Central memory CD4-positive, alpha-beta T cell (primary cell): ENCODE data around the gene ANK2.

Source experiments
- DNase-seq: peaks from one replicate; pipeline ENCODE4 v3.0.0; 2022
- total RNA-seq, 3 experiments: gene quantifications; one replicate each; lab custom pipeline; 2026; lab: John Stamatoyannopoulos, UW

The ANK2 gene
- 0.05 to 0.77 (median 0.14) reads per million in 3 experiments for total RNA-seq

DNA sequence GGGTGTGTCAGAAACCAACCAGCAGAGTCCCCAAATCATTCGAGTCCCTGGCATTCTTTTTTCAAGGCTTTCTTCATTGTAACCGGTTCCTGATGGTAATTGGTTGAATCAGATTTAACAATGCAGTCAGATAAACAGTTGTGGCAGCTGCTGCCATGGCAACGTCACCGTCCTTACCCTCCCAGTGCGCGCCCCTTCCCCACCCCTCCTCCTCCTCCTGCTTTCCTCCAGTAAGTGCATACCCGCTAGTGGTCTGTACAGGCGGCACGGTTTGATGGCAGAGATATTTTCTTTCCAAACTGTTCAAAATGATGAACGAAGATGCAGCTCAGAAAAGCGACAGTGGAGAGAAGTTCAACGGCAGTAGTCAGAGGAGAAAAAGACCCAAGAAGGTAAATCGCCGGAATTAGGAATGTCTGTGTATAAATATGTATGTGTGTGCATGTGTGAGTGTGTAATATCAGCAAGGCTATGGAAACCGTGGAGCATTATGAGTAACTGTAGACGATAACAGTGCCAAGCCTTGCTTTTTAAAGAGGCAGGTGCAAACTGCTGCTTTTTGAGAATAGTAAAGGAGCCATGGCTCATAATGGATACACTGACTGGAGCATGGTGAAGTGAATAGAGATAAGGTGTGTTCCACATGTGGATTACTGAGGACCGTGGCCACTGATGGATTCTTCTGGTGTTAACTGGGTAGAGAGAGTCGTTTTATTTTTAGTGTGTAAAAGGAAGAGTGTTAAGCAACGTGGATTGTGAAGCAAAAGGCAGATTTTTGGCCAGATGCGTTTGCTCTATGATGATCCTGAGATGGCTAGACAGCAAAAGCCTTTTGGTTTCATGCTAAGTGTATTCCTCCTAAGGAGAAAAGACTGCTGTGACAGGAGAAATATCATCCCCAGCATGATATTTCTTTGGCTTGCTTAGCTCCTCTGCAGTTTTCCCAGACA is at the start of gene ANK2:
Gene ANK2, plus strand, starts transcription at position 233 of the 950 bp plus-strand sequence. Its CDS starts 76 bp downstream, at position 309.
- DNase-seq: no peak

- no peak for DNase-seq
These were observed 45.6 kb upstream of the ANK2 start for GRCh38 chr4:113003841-113004240.

- no peak for DNase-seq
These were observed 44.8 kb upstream of the ANK2 start for GRCh38 chr4:113004655-113005054.

DNA sequence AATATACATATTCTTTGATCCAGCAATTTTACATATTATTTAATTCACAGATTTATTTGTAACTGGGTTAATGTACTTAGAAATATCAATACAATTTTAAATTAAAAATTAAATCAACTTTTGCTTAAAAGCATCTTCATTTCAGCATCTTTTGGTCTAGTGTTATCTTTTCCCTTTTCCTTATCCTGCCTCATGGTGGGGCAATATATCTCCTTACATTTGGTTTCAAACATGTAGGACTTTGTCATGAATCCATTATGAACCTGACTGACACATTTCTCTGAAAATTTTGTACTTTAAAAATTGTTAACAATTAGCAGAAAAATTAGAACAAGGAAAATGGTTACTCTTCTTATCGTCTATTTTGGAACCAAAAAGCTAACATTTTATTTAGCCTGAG is 42.8 kb upstream of the ANK2 start:
- no peak for DNase-seq

DNA sequence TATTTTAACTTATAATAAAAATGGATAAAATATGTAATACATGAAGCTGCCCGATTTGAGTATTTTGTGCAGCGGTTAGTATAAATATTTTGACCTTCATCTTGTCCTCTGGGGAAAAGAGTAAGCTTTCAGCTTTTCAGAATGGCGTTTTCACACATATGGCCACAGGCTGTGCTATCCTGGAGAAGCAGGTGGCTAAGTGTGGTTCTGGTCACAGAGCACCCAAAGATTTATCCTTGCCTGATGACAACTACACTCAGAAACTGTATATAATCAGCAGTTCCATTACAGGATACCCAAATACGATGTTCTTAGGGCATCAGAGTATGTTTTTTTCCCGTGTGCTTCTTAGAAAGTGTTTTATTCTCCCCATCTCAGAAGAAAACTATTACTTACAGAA is 42.3 kb upstream of the ANK2 start:
- no peak for DNase-seq

GRCh38 chr4:113008135-113008534 is 41.3 kb upstream of the ANK2 start:
- DNase-seq: no peak

GRCh38 chr4:113008716-113009115 is 40.7 kb upstream of the ANK2 start:
- DNase-seq: no peak

- DNase-seq: no peak
These were observed 40.0 kb upstream of the ANK2 start for GRCh38 chr4:113009461-113009860.

- no peak for DNase-seq
These were observed 37.2 kb upstream of the ANK2 start for GRCh38 chr4:113012122-113012725.

- DNase-seq: no peak
These were observed 36.7 kb upstream of the ANK2 start for GRCh38 chr4:113012786-113013185.

DNA sequence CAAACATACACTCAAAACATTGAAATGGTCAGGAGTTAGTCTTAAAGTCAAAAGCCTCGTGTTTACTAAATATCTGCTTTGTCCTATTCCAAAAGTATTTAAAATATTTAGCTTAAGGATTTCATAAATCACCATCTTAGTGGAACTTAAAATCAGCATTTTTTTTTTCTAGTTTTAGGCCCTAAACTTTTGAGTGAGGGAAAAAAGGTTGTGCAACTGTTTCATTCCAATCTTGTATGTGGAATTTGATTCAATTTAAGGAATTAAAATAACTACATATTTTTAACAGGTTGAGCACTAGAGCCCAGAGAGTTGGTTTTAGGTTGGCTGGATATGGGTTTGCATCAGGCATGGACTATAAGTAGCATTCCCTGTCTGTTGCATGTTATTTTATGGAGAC is 35.7 kb upstream of the ANK2 start:
- no peak for DNase-seq

DNA sequence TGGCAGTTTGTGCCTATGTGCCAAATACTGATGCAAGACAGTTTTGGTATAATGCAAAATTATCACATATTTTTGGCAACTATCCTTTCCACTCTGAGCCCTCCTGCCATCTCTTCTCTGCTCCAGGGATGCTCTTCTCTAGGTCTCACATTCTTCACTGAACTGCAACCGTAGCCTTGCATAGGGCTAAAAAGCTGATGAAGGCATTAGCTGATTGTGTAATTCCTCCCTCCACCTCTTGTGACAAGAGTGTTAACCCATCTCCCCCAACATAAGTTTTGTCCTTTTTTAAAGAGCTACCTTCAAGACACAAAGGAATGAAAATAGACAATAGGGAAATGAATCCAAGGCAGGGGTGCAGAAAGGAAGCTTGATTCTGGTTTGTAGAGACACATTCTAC is 33.1 kb upstream of the ANK2 start:
- no peak for DNase-seq

DNA sequence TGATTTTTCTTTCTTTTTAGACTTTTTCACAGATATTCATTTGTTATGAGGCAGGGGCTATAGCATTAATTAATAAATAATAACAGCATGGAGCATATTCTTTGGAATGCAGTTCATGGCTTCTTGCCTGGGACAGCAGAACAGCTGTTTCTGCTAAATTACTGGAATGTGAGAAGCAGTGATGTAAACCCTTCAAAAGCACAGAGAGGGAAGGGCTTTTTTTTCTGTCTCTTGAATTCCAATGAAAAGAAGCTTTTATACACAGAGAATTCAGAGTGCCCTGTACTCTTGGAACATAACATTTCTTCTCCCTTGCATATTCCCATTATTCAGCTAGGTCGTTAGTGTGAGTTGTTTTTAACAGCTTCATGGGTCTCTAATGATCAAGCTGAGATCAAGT is 28.5 kb upstream of the ANK2 start:
- DNase-seq: no peak

- no peak for DNase-seq
These were observed 25.1 kb upstream of the ANK2 start for GRCh38 chr4:113024388-113024787.

DNA sequence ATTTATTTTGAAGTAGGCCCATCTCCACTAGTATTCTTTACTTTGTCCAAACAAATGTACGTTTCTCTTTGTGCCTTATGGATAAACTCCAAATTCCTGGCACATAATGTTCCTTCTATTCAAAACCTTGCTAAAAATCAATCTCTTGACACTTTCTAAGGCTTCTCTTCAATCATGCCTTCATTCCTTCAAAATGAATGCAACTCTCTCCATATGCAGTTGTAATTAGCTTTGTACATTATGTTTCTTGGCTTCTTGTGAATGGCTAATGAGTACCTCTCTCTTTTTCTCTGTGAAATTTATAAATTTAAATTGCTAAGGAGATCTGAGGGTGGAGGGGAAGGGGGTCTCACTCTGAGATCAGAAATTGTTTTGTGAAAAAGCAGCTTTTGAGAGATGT is 24.0 kb upstream of the ANK2 start:
- DNase-seq: no peak

GRCh38 chr4:113026556-113026955 is 22.9 kb upstream of the ANK2 start:
- no peak for DNase-seq

- no peak for DNase-seq
These were observed 21.4 kb upstream of the ANK2 start for GRCh38 chr4:113028074-113028473.

- DNase-seq: no peak
These were observed 18.2 kb upstream of the ANK2 start for GRCh38 chr4:113031212-113031611.

GRCh38 chr4:113040793-113041192 is 8.7 kb upstream of the ANK2 start:
- DNase-seq: no peak

GRCh38 chr4:113042502-113042901 is 7.0 kb upstream of the ANK2 start:
- no peak for DNase-seq

- no peak for DNase-seq
These were observed 5.9 kb upstream of the ANK2 start for GRCh38 chr4:113043591-113043990.

DNA sequence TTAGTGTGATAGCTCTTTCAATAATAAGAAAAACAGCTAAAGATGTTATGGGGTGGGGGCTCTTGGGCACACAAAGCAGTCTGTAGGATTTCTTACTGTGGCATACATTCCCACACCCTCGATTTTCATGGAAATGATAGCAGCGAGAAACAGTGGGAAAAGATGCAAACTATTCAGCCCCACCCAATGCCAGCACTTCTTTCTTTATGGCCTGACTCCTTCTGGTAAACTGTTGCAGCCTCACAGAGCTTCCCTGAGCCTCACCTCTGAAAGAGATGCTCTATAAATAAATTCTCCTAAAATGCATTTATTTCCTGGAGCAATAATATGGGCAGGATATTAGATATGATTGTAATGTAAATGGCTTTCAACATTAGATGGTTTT is 910 bp downstream of the ANK2 start:
- DNase-seq: no peak

GRCh38 chr4:113050837-113051236 is 1.4 kb downstream of the ANK2 start:
- no peak for DNase-seq

GRCh38 chr4:113051361-113051760 is 1.9 kb downstream of the ANK2 start:
- DNase-seq: no peak
